Neutrophil (primary cell): Measurements from ENCODE around the gene FAM171A2.
A peak's percentile ranks its signal among the peaks of the same experiment; 100 is the strongest.

Experiments used
- H3K27ac ChIP-seq: fragments of 200-600 bp; sonication (generic); 2 replicates; pipeline ENCODE4 v1.5.1; 2016; ENCODE audit warnings: mild to moderate bottlenecking, moderate library complexity
- H3K27me3 ChIP-seq: fragments of 200-600 bp; sonication (generic); 2 replicates; pipeline ENCODE4 v1.6.0; 2016; ENCODE audit warnings: mild to moderate bottlenecking
- H3K36me3 ChIP-seq: fragments of 200-600 bp; sonication (generic); 2 replicates; pipeline ENCODE4 v1.5.1; 2017
- H3K4me1 ChIP-seq, 2 experiments: fragments of 200-600 bp in 1 of 2; sonication (generic) in 1 of 2; 1 replicate in 1 of 2; 2 replicates in 1 of 2; pipeline versions ENCODE4 v1.5.1 to v1.6.1; 2013 to 2016; ENCODE audit warnings: low read depth in 1 of 2, low read length in 1 of 2, mild to moderate bottlenecking in 1 of 2, moderate library complexity in 1 of 2; ENCODE audit not compliant: control insufficient read depth in 1 of 2, insufficient read depth in 1 of 2
- H3K4me3 ChIP-seq, 2 experiments: fragments of 200-600 bp in 1 of 2; sonication (generic) in 1 of 2; 1 replicate in 1 of 2; 2 replicates in 1 of 2; pipeline ENCODE4 v1.5.1; 2013 to 2016; ENCODE audit warnings: low read depth in 1 of 2, low read length in 1 of 2, mild to moderate bottlenecking in 1 of 2, moderate library complexity in 1 of 2
- H3K9me3 ChIP-seq: fragments of 200-600 bp; sonication (generic); 2 replicates; pipeline ENCODE4 v1.5.1; 2016
- TF ChIP-seq, protein P1 (sequence below): fragments of 200-600 bp; sonication (generic); IDR thresholded peaks from 2 replicates; pipeline ENCODE4 v1.5.1; 2016; ENCODE audit warnings: antibody characterized with exemption

FAM171A2 gene

DNA sequence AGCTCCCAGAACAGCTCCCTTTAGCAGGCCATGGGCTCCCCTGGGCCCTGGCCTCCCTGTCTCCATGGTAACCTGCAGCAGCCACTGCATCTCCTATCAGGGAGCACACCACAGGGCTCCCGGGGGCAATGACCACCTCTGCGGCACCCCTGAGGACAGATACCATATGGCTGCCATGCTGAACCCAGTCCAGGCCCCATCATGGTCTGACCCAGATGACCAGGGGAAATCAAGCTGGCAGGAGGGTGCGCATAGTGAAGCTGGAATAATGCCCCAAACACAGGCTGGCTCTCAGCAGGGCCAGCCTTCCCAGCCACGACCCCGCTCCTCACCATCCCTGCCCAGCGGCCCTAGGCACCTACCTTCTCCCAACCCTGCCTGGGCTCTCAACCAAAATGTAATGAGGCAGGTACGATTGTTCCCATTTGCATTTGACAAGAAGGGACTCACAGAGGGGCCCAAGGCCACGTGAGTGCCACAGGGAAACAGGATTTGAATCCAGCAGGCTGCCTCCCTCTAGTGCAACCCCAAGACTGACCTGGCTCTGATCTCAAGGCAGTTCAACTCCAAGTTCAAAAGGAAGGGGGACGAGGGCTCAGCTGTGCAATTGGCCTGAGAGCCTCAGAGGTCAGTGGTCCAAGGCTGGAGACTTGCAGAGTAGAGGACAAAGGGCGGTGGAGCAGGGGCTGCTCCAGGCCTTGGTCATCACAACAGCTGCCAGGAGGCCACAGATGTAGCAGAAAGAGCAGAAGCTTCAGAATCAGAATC is 52.9 kb downstream of the FAM171A2 start:
- TF ChIP-seq, protein P1, sequence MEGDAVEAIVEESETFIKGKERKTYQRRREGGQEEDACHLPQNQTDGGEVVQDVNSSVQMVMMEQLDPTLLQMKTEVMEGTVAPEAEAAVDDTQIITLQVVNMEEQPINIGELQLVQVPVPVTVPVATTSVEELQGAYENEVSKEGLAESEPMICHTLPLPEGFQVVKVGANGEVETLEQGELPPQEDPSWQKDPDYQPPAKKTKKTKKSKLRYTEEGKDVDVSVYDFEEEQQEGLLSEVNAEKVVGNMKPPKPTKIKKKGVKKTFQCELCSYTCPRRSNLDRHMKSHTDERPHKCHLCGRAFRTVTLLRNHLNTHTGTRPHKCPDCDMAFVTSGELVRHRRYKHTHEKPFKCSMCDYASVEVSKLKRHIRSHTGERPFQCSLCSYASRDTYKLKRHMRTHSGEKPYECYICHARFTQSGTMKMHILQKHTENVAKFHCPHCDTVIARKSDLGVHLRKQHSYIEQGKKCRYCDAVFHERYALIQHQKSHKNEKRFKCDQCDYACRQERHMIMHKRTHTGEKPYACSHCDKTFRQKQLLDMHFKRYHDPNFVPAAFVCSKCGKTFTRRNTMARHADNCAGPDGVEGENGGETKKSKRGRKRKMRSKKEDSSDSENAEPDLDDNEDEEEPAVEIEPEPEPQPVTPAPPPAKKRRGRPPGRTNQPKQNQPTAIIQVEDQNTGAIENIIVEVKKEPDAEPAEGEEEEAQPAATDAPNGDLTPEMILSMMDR, result no peak
- H3K4me3 ChIP-seq, result no peak overlapping the region
- peaks cover 100% of the 10 kb centered on the region for H3K27me3 ChIP-seq
- peaks cover 0 to 28% of the 10 kb centered on the region in 2 experiments for H3K4me1 ChIP-seq
- no peak overlapping the region for H3K27ac ChIP-seq
- no peaks in the 10 kb centered on the region for H3K9me3 ChIP-seq
- H3K36me3 ChIP-seq, result no peaks in the 10 kb centered on the region

GRCh38 chr17:44310188-44310587 is 53.5 kb downstream of the FAM171A2 start:
- TF ChIP-seq, protein P1, result no peak
- Histone ChIP-seq H3K4me1 (peaks cover 0 to 24% of the 10 kb centered on the region in 2 experiments), H3K27me3 (peaks cover 100% of the 10 kb centered on the region), H3K9me3 (no peaks in the 10 kb centered on the region), H3K36me3 (no peaks in the 10 kb centered on the region), H3K4me3 (no peak overlapping the region), H3K27ac (no peak overlapping the region)

GRCh38 chr17:44309472-44309871 is 54.2 kb downstream of the FAM171A2 start:
- H3K36me3 ChIP-seq, result no peaks in the 10 kb centered on the region
- H3K9me3 ChIP-seq, result no peaks in the 10 kb centered on the region
- peaks cover 0 to 18% of the 10 kb centered on the region in 2 experiments for H3K4me1 ChIP-seq
- H3K27ac ChIP-seq, result no peak overlapping the region
- H3K4me3 ChIP-seq, result no peak overlapping the region
- H3K27me3 ChIP-seq, result peaks cover 100% of the 10 kb centered on the region
- TF ChIP-seq, protein P1, result no peak

DNA sequence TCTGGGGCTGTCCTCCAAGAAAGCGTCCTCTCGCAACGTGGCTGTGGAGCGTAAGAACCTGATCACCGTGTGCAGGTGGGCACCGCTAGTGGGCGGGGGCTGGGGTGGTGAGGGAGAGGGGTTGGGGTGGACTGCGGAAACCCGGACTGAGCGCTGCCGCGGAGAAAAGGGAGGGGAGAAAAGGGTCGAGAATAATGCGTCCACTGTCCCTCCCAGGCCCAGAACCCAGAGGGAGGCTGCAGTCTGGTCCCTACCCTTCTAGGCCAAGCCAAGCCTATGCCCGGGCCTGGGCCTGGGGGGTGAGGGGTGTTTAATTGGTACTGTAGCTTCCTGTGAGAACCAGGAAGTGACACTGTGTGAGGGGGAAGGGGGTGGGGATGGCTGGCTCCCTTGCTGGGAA is 54.8 kb downstream of the FAM171A2 start:
- Histone ChIP-seq H3K4me1 (peaks cover 0 to 18% of the 10 kb centered on the region in 2 experiments), H3K36me3 (no peaks in the 10 kb centered on the region), H3K4me3 (peak overlapping the region; percentile 17 to 54), H3K27ac (no peak overlapping the region), H3K27me3 (peaks cover 100% of the 10 kb centered on the region), H3K9me3 (no peaks in the 10 kb centered on the region)
- TF ChIP-seq, protein P1, result no peak

- TF ChIP-seq, protein P1, result no peak
- Histone ChIP-seq H3K27me3 (peaks cover 100% of the 10 kb centered on the region), H3K9me3 (no peaks in the 10 kb centered on the region), H3K36me3 (no peaks in the 10 kb centered on the region), H3K4me1 (peaks cover 0 to 18% of the 10 kb centered on the region in 2 experiments), H3K27ac (no peak within 1 kb of the TSS), H3K4me3 (peak within 1 kb of the TSS; percentile 17 to 54)
These were observed 55.3 kb downstream of the FAM171A2 start, which contains the start of gene RUNDC3A for GRCh38 chr17:44308320-44308818. Gene RUNDC3A (plus strand): TSS chr17:44308601. CDS start chr17:44308833, 232 bp downstream.
